Measurements from ENCODE around the gene ERVK3-1.

GRCh38 chr19:58351990-58352755, 47.0 kb downstream of the ERVK3-1 start:
- TF ChIP-seq CTCF (IDR thresholded peaks at IDR 0.05): no peak
- no peak for TF ChIP-seq POLR2AphosphoS5 (IDR thresholded peaks at IDR 0.05)
- no peak for TF ChIP-seq POLR2A (IDR thresholded peaks at IDR 0.05)

Measured in breast epithelium (tissue), 3 donors.